Measurements from ENCODE around the gene NKTR.

DNA sequence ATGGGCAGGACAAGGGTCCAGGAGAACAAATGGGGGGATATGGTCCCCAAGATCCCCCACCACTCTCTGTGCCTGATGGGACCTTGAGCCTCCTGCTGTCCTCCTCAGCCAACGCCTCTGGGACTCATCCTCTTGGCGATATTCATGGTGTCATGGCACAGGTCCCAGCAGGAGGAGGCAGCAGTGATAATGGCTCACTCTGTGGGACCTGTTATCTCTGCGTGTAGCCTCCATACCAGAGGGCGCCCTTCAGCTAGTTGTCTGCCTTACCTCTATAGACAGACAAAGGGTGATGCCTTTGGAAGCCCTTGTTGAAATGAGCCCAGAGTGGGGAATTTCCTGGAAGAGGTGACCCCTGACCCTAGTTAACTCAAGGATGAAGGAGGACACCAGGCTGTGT, 60.4 kb downstream of the NKTR start:
- TF ChIP-seq, protein P1, sequence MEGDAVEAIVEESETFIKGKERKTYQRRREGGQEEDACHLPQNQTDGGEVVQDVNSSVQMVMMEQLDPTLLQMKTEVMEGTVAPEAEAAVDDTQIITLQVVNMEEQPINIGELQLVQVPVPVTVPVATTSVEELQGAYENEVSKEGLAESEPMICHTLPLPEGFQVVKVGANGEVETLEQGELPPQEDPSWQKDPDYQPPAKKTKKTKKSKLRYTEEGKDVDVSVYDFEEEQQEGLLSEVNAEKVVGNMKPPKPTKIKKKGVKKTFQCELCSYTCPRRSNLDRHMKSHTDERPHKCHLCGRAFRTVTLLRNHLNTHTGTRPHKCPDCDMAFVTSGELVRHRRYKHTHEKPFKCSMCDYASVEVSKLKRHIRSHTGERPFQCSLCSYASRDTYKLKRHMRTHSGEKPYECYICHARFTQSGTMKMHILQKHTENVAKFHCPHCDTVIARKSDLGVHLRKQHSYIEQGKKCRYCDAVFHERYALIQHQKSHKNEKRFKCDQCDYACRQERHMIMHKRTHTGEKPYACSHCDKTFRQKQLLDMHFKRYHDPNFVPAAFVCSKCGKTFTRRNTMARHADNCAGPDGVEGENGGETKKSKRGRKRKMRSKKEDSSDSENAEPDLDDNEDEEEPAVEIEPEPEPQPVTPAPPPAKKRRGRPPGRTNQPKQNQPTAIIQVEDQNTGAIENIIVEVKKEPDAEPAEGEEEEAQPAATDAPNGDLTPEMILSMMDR (IDR thresholded peaks at IDR 0.05), result no peak
- no peak for TF ChIP-seq POLR2A (IDR thresholded peaks at IDR 0.05)

Measured in right lobe of liver (tissue), 4 donors.